Activated CD4-positive, alpha-beta T cell treated with anti-CD3 and anti-CD28 coated beads, Interleukin-10, Interleukin-2, amounts not matched to agents 100 ng/mL and 50 ng/mL, durations not matched to agents 16 hours and 8 hours (primary cell): ENCODE results near the gene TMEM132D.

ENCODE experiments used
- DNase-seq: peaks from one replicate; pipeline ENCODE4 v3.0.0-alpha.2; 2020

TMEM132D gene

DNA sequence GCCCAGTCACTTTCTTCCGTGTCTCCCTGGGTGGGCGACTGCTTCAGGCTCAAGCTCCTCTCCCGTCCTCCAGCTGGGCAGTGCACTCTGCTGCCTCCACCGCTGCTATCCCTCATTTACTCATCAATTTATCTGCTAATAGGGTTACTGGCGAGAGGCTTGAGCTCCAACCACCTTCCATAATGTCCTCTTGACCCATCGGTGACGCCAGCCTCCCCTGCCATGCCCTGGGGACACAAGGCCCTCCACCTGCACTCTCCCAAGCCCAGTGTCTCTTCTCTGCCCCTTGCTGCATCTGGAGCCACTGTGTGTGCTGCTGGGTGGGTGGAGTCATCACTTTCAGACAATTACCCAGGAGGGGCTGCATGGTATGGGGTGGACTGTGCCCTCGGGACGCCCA, 78.5 kb downstream of the TMEM132D start:
- DNase-seq: no peak

DNA sequence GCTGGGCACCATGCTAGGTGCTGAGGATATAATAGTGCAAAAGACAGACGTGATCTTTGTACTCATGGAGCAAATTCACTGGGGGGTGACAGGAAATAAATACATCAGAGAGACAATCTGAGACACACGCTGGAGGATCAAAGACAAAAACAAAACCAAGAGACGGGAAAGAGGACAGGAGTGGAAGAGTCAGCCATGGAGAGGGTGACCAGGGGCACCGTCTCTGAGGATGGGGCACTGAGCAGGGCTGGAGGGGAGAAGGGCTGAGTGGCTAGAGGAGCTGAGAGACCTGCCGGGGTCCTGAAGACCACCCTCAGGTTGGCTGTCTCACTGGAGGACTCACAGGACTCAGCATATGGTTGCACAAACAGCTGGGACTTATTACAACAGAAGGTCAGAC, 81.9 kb downstream of the TMEM132D start:
- no peak for DNase-seq

DNA sequence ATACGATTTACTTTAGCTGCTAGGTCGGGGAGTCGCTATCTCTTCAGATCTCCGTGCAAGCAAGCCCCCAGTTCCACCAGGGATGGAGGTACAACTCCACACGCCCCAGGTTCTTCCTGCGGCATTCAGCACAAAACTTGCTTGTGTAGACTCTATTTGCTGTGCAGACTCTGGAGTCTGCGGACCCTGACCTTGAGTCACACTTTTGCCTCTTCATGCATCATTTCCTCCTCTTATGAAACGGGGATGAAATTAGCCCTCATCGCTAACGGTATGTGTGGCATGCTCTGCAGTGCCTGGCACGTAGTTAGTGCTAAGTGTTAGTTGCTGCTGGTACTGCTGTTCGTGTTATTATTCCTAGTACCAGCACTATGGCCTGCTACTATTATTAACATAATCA, 84.4 kb downstream of the TMEM132D start:
- no peak for DNase-seq

DNA sequence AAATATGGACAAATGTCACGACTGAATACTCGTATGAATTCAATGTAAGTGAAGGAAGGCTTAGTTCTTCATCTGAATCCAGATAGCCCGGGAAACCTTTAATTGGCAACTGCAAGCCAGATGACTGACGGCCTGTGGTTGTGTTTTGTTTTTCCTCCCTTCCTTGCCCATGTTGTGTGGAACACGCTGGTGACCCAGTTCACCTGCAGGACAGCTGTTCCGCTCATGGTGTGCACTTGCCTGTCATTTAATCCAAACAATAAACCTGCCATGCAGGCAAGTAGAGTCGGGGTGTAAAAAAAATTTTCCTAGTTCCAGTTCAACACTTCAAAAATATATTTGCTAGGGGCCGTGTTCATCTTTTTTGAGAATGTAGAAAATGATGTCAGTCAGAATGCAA, 88.0 kb downstream of the TMEM132D start:
- no peak for DNase-seq

DNA sequence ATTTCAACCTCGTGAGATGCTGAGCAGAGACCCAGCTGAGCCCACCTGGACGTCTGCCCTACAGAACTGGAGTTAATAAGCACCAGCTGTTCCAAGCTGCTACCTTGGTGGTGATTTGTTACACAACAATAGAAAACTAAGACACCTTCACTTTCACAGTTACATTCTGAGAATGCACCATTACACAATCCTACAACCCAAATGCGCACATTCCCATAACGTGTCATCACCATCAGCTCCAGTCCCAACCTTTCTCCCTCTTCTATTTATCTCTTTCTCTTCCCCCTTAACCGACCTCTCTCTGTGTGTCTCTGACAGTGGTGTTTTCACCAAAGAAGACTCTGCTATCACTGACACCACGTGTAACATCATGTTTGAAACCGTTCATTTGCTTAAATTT, 91.9 kb downstream of the TMEM132D start:
- DNase-seq: no peak

DNA sequence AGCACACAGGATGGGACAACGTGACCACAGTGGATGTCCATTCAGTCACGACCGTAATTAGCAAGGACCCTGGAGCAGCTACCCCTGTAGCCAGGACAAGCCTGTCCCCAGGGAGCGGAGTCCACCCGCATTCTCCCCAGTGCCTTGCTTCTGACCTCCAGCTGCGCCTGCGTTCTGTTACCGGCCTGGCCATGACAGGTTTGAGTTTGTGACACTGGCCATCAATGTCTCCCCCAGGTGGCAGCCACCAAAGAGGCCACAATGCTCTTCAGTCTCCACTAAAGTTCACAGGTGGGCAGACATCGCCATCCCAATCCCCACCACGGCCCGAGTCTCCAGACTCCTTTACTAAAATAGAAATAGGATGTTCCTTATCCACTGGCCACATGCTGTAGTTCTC, 96.7 kb downstream of the TMEM132D start:
- no peak for DNase-seq

DNA sequence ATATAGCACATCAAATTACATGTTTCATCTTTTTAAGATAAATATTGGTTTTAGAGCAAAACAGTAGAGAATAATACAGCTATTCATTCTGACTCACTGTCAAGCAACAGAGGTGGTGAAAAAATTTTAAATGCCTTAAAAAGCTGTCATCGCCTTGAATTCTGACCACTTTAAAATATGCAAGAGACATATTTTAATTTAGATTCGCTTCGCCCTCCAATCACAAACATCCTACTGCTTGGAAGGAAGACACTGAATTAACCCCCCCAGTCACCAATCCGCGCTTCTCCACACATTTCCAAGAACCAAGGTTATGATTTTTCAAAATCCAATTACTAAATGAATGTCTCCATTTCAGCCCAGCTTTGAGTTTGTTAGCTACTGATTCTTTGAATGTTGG, 112.4 kb downstream of the TMEM132D start:
- no peak for DNase-seq

DNA sequence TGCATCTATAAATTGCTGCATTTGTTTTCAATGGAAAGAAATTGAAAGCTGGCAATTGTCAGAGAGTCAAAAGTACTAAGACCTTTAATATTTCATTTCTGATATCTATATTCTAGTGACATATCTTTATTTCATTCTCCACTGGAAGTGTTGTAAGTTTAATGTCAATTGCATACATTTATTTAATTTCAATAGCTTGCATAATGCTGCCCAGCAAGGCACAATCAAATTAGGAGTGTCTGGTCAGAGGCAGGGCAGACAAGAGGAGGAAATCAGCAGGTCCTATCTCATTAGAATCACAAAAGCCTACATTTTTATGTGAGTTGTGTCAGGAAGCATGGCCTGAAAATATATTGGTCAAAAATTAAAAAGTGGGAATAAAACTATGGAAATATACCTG, 112.9 kb downstream of the TMEM132D start:
- DNase-seq: no peak

DNA sequence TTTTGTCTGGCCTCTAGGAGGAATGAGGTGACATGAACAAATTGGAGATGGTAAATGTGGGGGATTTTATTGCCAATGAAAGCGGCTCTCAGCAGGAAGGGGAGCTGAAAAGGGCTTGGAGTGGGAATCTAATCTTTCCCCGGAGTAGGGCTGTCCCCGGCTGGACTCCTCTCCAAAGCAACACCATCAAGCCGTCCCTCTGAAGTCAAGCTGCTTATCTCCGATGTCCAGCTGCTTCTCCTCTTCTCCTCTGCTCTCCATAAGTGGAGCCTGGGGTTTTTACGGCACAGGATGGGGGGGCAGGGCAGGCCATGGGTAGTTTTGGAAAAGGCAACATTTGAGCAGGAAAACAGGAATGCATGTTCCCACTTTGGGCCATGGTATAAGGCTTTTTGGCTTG, 113.5 kb downstream of the TMEM132D start:
- DNase-seq: no peak

DNA sequence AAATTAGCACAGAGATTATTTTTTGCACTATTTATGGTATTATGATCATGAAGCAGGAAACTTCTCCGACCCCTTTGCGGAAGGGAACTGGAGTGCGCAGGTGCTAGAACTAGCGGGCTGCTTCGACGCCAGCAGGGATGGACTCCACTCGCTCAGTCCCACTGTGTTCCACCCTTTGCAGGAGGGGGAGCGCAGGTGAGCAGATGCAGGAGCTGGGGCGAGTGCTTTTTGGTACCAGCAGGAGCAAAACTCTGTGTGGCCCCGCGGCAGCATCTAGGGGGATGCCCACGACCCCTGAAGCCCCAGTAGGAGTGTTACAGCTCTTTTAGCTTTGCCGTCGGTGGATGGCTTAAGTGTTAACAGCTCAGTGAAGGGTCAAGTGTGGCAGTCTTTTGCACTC, 113.9 kb downstream of the TMEM132D start:
- DNase-seq: no peak

DNA sequence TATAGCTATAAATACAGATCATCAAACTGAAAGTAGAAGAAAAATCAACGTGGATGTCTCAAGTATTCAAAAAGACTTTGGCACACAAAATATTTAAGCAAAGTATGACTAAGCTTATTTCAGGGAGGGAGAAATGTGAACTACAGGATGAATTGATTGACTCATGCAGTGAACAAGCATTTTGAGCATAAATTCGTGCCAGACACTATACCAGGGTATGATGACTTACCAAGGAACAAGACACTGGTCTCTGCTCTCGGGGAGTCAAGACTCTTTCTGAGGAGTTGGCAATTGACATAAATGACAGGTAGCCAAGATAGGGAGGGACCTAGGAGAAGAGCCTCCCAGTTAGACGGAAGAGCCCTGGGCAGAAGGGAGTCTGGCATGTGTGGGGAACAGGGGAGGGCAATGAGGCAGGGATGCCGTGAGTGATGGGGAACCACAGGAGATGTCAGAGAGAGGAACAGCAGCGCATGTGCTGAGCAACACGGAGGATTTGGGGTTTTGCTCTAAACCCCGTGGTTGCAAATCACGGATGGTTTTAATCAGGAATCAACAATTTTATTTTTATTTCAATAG, 115.2 kb downstream of the TMEM132D start:
- no peak for DNase-seq

DNA sequence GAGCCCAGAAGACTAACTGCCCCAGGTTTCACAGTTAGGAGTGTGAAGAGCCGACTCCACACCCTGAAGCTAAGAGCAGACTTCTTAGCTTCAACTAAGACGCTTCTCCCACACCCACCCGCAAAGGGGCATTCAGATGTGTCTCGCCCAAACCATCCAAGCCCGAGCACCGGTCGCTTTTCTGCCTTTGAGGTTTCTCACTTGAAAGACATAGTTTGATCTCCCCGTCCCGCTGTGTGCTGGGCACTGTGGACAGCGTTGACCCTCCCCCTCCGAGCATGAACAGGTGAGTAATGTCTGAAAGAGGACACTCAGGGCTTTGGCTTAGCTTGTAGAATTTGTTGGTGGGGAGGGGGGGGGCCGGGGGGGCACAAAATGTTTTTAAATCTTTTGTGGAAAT, 123.8 kb downstream of the TMEM132D start:
- DNase-seq: no peak

DNA sequence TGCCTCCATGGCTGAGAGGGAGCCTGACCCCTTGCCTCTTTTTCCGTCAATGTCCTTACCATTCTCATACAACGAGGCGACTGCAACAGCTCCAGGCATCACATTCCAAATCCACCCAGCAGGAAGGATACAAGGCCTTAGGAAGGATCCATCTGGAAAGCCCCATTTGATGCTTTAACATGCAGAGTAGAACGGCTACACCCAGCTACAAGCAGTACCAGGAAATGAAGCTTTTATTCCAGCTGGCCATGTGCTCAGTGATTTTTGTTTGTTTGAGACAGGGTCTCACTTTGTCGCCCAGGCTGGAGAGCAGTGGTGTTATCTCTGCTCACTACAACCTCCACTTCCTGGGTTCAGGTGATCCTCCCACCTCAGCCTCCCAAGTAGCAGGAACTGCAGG, 124.8 kb downstream of the TMEM132D start:
- no peak for DNase-seq

DNA sequence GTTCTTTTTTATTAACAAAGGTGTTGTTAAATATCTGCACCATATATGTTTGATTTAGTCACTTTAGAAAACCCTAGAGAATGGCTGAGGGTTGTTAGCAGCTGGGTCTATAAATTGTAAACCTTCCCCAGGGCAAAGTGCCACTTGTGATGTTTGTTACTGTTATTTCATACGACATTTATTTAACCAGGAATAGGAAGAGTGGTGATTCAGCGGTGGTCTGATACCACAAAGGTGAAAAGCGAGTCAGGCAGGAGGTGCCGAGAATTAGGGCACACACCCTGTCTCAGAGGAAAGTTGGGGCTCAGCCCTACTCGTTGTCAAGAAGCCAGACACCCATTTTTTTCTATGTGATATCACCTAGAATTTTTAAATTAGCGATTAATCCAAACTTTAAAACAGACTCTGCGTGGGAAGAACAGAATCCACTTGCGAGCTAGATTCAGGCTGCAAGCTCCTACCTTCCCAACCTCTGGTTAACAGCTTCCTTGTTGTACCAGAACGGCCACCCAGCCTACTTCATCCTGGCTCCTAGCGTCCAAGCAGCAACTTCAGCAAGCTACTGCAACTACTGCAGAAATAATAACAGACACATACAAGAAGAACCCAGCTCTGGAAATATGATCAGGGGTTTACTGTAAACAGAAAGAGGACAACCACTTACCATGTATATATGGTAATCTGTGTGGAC, 126.7 kb downstream of the TMEM132D start:
- DNase-seq: no peak

DNA sequence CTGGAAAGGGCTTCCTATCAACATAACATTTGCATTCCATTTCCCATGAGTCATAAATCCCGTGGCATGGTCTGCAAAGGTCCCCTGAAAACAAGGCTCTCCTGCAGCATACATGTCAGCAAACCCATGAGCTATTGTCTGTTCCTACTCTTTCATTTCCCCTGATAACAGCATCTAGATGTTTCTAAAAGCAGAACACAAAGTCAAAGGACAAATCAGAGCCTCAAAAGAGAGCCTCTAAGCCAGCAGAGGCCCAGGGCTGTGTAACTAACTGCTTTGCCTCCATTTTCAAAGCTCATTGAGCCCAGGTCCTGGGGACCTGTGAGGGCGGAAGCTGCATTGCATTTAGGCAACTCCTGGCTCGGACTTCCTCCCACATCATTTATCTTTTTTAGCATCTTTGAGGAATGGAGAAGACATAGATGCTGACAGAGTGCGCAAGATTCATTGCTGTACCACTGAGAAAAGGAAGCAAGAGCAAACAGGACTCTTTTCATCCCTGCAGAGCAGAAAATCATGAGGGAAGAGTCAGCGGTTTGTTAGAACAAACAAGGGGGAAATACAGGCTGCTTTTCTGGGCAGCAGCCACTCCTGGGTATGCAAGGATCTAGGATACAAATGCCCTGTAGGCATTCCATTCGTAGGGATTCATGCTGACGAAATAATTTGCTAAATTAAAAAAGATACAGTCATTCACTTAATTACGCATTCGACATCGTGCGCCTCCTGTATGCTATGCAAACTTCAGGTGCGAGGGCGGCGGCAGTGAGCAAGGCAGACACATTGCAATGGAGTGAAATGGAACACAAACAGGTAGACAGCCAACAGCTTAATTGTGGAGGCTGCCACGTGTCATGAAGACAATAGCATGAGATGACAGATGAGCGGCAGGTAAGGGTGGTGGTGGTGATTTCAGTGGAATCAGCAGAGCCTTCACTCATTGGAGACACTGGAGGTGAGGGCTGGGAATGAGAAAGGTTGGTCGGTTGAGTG, 131.0 kb downstream of the TMEM132D start:
- DNase-seq: no peak

DNA sequence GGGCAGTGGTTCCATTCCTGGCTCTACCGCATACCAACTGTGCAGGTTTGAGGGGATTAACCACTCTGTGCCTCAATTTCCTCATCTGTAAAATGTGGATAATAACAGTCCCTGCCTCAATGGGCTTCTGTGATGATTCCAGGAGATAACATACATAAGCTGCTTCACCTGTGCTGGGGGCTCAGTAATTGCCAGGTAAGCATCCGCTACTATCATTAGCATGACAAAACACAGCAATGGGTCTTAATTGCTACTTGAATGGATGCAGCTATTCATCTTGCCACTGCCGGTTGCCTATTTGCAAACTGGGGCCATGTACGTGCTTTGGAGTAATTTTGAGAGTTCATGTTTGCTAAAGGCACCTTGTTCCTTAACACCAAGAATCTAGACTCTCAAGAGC, 132.6 kb downstream of the TMEM132D start:
- no peak for DNase-seq

DNA sequence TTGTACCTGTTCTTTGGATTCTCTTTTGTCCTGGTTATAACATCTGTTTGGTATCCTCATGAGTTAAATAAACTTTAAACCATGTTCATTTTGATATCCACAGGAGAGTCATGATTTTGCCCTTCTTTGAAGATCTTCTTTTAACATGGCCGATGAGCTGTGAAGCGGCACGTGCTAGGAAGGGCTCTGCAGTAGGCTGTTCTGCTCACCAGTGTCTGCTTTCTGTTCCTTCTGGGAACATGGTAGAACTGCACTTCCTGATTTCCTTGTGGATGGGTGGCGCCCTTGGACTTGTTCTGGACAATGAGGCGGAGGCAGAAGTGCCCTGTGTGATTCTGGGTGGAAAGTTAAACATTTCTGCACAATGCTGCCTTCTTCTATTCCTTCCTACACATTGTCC, 138.1 kb downstream of the TMEM132D start:
- DNase-seq: no peak

DNA sequence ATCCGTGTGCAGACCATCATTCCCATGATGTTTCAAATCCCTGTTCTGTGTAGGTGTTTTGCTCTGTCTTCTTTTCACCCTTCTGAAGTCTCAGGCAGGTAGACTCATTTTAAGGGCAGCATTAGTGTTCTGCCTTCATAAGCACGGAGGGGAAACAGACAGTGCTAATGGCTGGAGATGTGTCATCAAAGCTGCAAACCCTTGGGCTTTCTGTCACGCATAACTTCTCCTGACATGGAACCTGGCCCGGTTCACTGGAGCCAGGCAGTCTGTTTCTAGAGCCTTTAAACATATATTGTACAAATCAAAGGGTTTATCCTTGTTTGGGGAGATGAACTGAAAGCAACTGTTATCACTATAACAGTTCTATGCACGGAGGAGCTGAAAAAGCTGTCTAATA, 141.4 kb downstream of the TMEM132D start:
- DNase-seq: no peak

DNA sequence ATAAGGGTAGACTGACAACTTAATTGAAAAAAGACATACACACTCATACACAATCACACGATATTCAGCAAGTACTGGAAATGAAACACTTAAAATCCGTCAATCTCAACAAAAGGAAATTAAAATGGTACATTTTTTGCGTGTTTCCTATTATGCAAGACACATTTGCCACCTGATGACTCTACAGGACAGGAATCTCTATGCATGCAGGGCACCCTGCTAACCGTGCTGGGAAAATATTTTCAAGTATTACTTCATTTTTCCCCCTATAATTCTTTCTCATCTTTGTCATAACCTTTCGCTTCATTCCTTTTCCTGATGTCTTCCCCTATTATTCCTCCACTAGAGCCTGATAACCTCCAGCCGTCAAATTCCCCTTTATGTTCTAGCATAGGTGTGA, 150.2 kb downstream of the TMEM132D start:
- DNase-seq: no peak

DNA sequence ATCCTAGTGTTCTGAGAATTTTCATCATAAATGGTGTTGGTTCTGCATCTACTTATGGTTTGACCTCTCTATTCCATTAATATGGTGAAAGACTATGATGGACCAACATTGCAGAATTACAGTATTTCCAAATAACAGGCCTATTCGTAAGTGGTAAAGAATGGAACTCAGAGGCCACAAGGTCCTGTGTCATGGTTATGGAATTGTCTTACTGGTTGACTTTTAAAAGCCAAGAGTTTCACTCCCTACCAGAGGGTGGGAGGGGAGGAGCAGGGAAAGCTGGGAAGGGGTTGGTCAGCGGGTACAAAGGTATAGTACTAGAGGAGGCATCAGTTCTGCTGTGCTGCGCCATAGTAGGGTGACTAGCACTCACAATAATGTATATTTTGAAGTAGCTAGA, 153.4 kb downstream of the TMEM132D start:
- DNase-seq: no peak

DNA sequence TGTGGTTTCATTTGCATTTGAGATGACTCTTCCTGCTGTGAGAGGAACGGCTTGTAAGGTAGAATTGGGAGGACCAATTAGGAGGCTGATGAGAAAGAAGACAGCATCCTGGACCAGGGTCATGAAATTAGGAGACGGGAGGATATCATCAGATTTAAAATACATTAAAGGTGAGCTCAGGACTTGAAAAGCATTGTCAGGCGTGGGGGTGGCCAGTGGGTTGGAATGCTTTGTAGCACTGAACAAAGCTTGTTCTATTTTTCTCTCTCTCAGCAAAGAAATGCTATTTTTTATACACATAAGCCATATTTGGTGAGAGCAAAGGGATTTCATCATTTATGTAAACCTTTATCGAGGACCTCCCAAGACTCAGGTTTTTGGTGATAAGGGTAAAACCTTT, 157.5 kb downstream of the TMEM132D start:
- no peak for DNase-seq

DNA sequence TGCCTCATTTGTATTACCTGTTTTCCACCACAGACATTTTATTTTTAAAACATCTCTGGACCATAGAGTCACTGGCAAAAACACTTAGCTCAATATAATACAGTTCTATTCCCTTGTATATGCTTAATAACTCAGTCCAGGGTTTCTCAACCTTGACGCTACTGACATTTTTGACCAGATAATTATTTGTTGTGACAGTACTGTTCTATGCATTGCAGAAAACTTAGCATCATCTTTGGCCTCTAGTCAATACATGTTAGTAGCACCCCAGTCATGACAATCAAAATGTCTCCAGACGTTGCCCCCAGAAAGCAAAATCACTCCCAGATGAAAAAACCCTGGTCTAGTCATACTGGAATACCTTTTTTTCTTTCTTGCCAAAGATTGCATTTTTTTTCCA, 174.7 kb downstream of the TMEM132D start:
- no peak for DNase-seq

DNA sequence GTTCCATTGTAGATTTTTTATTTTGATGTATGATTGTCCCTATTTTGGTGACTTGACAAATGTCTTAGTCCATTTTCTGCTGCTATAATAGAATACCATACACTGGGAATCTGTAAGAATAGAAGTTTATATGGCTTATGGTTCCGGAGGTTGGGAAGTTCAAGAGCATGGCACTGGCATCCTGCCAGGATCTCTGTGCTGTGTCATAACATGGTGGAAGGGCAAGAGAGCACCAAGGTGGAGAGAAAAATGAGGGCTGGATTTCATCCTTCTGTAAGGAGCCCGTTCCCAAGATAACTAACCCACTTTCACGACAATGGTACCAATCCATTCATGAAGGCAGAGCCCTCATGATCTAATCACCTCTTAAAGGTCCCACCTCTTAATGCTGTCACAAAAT, 176.7 kb downstream of the TMEM132D start:
- DNase-seq: no peak

DNA sequence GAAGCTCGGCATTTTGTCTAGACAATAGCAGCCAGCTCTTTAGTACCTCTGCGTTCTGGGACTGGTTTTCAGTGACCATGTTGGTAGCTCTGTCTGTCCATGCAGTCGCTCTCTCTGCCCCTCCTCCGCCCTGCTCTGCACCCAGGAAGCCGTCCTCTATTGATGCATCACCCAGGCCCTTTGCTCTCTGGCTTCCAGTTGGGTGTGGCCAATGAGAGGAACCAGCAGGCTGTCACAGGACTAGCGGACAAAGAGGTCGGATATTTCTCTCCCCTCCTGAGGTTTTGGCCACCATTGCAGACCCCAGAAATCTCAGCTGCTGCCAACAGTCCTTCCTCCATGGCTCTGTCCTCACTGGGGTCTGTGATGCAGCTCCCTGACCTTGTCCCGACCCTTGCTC, 180.6 kb downstream of the TMEM132D start:
- DNase-seq: no peak
